GM04503 (cell line): ENCODE measurements around the gene LAMTOR4.
"Not testable (repeated sequence)": the region's sequence is repeated elsewhere in the genome, so short reads cannot be mapped to it uniquely, and the experiment has no call there.

ENCODE experiments used
- DNase-seq: peaks from one replicate; pipeline ENCODE4 v3.0.0-alpha.2; 2012; ENCODE audit warnings: low read depth

The LAMTOR4 gene

DNA sequence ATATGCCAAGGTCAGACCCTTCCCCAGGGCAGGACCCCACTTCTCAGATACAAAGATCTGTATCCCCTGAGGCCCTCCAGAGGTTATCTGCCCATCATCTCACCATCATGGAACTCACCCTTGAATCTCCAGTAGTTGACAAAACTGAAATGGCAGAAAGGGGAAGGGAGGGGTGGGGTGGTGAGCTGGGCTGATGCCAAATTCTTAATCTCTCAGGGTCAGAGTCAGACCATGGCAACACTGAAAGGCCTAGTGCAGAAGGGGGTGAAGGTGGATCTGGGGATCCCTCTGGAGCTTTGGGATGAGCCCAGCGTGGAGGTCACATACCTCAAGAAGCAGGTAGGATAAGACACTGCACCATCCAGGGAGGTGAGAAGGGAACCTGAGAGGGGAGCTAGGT lies 26.1 kb upstream of the LAMTOR4 start:
- DNase-seq = no peak

DNA sequence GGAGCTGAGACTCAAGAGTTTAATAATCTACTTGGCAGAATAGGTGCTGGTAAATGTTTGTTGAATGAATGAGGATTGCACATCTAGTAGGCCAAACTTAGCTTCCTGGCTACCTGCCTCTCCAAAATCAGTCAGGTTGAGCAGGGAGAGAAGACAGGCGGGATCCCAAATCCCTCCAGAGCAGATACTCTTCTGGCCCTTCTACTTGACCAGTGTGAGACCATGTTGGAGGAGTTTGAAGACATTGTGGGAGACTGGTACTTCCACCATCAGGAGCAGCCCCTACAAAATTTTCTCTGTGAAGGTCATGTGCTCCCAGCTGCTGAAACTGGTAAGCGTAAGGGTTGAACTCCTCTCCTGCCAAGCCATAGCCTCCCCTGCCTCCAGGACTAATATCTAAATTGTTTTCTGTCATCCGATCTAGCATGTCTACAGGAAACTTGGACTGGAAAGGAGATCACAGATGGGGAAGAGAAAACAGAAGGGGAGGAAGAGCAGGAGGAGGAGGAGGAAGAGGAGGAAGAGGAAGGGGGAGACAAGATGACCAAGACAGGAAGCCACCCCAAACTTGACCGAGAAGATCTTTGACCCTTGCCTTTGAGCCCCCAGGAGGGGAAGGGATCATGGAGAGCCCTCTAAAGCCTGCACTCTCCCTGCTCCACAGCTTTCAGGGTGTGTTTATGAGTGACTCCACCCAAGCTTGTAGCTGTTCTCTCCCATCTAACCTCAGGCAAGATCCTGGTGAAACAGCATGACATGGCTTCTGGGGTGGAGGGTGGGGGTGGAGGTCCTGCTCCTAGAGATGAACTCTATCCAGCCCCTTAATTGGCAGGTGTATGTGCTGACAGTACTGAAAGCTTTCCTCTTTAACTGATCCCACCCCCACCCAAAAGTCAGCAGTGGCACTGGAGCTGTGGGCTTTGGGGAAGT lies 24.2 kb upstream of the LAMTOR4 start:
- no peak for DNase-seq

- no peak for DNase-seq
Measured at GRCh38 chr7:100126239-100126930, 22.3 kb upstream of the LAMTOR4 start.

- DNase-seq = peak; percentile 65
Measured at GRCh38 chr7:100126931-100127865, 21.5 kb upstream of the LAMTOR4 start, which contains the start of gene MBLAC1. MBLAC1 (plus strand) TSS chr7:100126967; CDS start chr7:100127396, 429 bp downstream.

GRCh38 chr7:100127866-100128636 lies 20.7 kb upstream of the LAMTOR4 start:
- DNase-seq = no peak

GRCh38 chr7:100128637-100128963 lies 20.1 kb upstream of the LAMTOR4 start:
- DNase-seq = no peak

GRCh38 chr7:100130220-100130607 lies 18.5 kb upstream of the LAMTOR4 start:
- DNase-seq = not testable (repeated sequence)

DNA sequence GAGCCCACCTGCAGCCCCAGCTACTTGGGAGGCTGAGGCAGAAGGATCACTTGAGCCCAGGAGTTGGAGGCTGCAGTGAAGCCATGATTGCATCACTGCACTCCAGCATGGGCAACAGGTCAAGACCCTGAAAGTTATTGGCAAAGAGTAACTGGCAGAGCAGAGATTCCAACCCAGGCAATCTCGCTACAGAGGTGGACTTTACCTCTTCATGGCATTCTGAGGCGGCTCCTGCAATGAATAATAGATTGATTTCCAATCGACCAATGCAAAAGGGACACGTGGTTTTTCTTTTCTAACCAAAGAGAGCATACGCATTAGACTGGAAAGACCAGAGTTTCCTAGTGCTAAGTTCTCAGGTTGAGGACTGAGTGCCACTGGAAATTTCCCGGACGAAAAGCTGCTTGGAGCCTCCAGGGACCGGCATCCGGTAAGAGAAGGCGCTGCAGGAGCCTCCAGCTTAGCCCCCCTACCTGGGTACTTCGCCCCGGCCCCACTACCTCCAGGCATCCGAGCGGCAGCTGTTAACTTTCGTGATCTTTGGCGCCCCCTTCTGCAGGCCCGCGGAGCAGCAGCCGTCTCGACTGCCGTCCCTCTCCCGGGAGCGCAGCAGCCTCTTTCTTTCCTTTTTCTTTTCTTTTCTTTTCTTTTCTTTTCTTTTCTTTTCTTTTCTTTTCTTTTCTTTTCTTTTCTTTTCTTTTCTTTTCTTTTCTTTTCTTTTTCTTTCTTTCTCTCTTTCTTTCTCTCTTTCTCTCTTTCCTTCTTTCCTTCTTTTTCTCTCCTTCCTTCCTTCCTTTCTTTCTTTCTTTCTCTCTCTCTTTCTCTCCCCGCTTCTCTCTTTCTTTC lies 17.9 kb upstream of the LAMTOR4 start:
- DNase-seq = no peak

- DNase-seq = no peak
Measured at GRCh38 chr7:100132126-100132525, 16.6 kb upstream of the LAMTOR4 start.

GRCh38 chr7:100132697-100133151 lies 16.0 kb upstream of the LAMTOR4 start:
- DNase-seq = no peak

- DNase-seq = no peak
Measured at GRCh38 chr7:100137851-100138760, 10.6 kb upstream of the LAMTOR4 start.

DNA sequence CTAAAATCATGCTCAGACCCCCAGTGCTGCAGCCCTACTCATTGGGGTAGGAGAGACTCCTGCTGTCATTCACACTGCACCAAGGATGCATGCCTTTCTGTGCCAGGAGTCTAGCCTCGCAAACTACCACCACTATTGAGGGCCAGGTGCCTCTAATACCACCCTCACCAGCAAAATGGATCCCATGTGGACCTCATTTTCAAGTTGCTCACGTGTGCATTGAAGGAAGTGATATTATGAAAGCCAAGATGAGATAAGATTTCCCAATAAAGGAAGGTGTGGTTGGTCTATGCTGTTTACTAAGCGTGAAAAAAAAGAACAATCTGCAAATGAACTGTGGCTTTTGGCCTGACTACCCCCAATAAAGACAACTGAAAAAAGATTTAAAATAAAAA lies 7.2 kb upstream of the LAMTOR4 start:
- DNase-seq = no peak

GRCh38 chr7:100142461-100142860 lies 6.3 kb upstream of the LAMTOR4 start:
- DNase-seq = no peak

DNA sequence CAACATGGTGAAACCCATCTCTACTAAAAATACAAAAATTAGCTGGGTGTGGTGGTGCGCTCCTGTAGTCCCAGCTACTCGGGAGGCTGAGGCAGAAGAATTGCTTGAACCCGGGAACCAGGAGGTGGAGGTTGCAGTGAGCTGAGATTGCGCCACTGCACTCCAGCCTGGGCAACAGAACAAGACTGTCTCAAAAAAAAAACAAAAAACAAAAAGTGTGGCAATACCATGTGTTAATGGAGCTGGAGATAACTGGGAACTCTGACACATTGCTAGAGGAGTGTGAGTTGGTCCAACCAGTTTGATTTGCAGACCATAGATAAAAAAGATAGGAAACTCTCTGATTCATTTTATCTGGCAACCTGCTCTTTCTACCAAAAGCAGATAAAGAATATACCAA lies 2.4 kb upstream of the LAMTOR4 start:
- DNase-seq = peak; percentile 51

DNA sequence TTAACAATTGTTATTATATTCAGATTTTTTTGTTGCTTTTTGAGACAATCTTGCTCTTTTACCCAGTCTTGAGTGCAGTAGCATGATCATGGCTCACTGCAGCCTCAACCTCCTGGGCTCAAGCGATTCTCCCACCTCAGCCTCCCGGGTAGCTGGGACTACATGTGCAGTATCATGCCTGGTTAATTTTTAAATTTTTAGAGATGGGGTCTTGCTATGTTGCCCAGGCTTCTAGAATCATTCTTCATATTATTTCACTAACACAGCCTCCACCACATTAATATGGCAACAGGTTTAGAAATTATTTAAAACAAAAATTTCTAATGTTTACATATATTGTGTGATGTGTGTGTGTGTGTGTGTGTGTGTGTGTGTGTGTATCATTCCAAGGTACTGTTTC lies 1.4 kb upstream of the LAMTOR4 start:
- no peak for DNase-seq

DNA sequence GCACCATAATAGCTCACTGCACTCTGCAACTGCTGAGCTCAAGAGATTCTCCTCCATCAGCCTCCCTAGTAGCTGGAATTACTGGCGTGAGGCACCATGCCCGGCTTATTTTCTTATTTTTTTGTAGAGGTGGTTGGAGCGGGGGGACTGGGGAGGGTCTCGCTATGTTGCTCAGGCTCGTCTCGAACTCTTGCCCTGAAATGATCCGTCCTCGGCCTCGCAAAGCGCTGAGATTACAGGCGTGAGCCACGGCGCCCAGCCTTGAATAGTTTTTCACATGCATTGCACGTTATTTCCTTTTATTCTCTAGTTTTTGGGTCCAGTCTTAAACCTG lies 526 bp upstream of the LAMTOR4 start:
- DNase-seq = no peak

GRCh38 chr7:100152404-100152803 lies 3.7 kb downstream of the LAMTOR4 start:
- no peak for DNase-seq

GRCh38 chr7:100152937-100153666 lies 4.4 kb downstream of the LAMTOR4 start:
- DNase-seq = no peak
